HG03439 (cell line): ENCODE data around the gene CT45A1.
"Not testable (repeated sequence)": the region's sequence is repeated elsewhere in the genome, so short reads cannot be mapped to it uniquely, and the experiment has no call there.

Experiments used
- ATAC-seq: cut with Tn5 transposase; IDR thresholded peaks from one replicate; pipeline ENCODE4 v1.9.1; 2021; ENCODE audit warnings: mild to moderate bottlenecking, moderate library complexity; ENCODE audit not compliant: unreplicated experiment

CT45A1 gene

DNA sequence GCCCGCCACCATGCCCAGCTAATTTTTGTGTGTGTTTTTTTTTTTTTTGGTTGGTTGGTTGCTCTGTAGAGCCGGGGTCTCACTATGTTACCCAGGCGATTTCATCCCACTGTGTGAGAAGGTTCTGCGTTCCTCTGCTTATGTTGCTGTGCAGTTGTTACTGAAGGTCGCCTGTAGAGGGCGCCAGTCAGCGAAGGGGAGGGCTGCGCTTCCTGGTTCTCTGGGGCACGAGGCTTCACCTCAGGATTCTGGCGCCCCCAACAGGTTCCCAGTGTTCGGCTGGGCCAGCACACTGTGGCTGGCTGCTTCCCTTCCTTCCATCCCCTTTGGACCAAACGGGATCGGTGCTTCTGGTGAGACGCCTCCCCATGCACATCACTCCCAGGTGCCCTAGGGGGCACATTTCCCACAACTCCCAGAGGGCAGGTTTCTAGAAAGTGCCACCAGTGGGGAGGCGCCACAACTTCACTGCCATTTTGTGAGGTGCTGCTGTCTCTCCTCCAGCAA lies at the start of gene CT45A1:
Gene CT45A1 (plus strand): TSS at position 457 of the 507 bp plus-strand sequence. CDS start 5,302 bp downstream, outside the sequence.
- ATAC-seq: not testable (repeated sequence)

GRCh38 chrX:135672979-135673378 lies 40.5 kb upstream of the CT45A1 start:
- not testable (repeated sequence) for ATAC-seq

DNA sequence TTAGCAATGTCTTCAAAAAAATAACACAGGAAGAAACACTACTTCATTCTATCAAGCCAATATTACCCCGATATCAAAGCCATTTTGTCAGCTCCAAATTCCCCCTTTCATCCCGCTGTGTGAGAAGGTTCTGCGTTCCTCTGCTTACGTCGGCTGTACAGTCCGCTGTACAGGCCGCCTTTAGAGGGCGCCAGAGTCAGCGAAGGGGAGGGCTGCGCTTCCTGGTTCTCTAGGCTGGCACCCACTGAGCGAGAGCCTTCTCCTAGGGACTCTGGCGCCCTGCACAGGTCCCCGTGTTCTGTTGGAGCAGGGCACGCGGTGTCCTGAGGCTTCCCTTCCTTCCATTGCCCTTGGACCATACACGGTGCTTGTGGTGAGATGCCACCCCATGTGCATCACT lies 25.3 kb upstream of the CT45A1 start:
- ATAC-seq: no peak

DNA sequence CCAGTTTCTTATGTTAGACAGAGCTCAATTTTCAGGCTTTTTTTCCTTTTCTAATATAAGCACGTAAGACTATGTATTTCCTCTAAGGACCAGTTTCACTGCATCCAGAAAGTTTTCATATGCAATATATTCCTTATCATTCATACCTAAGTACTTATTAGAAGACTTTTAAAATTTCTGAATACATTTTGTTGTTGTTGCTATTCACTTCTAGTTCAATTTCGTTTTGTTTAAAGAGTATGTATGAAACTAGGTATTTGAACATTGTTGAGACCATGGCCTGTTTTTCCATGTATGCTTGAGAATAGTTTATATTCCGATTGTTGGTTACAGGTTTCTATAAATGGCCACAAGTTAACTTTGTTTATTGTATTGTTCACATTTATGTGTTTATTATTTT lies 18.0 kb upstream of the CT45A1 start:
- ATAC-seq: no peak

- no peak for ATAC-seq
These were observed 15.8 kb upstream of the CT45A1 start for GRCh38 chrX:135697601-135698000.

DNA sequence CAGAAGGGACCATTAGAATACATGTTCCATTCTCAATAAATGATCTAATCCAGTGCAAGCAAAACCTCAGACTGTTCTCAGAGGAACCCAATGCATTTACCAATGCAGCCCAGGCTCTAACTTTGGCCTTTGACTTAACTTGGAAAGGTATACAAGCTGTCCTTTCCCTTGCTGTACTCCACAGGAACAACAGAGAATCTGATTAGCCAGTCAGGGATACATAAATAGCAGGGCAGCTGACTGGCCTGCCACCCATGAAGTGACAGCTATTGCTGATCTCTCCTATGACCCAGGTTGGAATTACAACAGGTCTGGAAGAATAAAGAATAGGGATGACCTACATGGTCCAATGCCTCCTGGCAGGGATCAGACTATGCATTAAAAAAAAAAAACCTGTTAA lies 14.5 kb upstream of the CT45A1 start:
- ATAC-seq: no peak

DNA sequence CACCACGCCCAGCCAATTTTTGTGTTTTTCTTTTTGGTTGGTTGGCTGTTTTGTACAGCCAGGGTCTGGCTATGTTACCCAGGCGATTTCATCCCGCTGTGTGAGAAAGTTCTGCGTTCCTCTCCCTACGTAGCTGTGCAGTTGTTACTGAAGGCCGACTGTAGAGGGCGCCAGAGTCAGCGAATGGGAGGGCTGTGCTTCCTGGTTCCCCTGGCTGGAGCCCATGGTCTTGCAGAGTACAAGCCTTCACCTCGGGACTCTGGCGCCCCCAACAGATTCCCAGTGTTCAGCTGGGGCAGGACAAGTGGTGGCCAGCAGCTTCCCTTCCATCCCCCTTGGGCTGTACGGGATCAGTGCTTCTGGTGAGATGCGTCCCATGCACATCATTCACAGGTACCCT lies 5.6 kb upstream of the CT45A1 start:
- no peak for ATAC-seq

DNA sequence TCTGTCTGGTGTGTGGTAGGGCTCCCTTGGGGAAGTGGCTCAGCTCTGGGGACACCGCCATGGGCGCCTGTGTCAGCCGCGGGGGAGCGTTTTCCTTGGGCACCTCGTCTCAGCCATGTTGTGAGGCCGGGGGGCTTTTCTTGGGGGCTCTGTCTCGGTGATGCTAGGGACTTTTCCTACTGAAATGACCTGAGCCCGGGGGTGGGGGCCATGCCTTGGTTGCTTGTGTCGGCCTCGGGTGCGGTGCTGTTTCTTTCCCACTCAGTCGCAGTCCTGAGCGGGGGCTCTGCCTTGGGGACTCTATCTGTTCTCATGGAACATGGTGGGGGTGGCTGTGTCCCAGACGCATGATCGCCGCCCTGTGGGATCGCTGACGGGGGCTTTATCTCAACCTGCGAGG lies 356 bp downstream of the CT45A1 start:
- ATAC-seq: no peak

- ATAC-seq: not testable (repeated sequence)
These were observed 21.2 kb downstream of the CT45A1 start for GRCh38 chrX:135734666-135735065.

DNA sequence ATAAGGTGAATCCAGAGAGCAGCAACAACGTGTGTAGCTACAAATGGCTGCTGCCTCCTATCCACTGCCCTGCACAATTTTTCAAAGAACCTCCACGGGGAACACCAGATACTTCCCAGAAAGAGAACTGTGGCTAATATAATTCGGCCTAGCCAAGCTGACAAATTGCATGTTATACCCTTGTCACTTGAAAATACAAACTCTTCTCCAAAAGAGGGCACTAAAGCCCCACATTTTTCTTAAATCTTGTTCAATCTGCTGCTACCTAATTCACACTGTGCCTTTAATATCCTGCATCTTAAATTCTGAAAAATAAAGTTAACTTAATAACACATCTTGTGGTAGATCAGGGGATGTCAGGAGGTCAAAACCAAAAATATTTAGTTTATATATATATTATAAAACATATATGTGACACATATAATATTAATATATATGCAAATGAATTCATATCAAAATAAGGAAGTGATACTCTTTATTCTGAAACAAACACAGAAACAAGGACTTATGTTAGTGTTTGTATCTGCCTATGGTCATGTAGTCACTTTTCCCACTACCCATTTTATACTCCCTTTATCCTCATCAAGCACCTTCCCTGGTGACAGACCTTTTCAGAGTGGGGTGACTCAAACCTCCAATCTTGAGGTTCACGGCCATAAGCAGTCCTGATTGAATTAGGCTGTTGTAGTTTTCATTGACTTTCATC lies 24.1 kb downstream of the CT45A1 start:
- ATAC-seq: no peak

- ATAC-seq: no peak
These were observed 27.3 kb downstream of the CT45A1 start for GRCh38 chrX:135740681-135741149.

DNA sequence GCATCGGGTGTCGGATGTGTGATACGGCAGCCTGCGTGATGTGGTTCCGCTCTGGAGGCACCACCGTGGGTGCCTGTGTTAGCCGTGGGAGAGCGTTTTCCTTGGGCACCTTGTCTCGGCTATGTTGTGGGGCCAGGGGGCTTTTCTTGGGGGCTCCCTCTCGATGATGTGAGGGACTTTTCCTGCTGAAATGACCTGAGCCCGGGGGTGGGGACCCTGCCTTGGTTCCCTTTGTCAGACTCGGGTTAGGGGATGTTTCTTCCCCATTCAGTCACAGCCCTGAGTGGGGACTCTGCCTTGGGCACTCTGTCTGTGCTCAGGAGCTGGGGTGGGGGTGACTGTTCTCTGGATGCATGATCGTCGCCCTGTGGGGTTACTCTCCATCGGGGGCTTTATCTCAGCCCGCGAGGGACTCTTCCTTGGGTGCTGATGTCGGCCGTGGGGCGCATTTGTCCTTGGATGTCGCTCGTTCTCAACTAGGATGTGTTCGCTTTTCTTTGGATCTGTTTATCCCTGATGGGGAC lies 27.8 kb downstream of the CT45A1 start:
- no peak for ATAC-seq

DNA sequence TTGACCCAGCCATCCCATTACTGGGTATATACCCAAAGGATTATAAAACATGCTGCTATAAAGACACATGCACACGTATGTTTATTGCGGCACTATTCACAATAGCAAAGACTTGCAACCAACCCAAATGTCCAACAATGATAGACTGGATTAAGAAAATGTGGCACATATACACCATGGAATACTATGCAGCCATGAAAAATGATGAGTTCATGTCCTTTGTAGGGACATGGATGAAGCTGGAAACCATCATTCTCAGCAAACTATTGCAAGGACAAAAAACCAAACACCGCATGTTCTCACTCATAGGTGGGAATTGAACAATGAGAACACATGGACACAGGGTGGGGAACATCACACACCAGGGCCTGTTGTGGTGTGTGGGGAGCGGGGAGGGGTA lies 31.3 kb downstream of the CT45A1 start:
- not testable (repeated sequence) for ATAC-seq

DNA sequence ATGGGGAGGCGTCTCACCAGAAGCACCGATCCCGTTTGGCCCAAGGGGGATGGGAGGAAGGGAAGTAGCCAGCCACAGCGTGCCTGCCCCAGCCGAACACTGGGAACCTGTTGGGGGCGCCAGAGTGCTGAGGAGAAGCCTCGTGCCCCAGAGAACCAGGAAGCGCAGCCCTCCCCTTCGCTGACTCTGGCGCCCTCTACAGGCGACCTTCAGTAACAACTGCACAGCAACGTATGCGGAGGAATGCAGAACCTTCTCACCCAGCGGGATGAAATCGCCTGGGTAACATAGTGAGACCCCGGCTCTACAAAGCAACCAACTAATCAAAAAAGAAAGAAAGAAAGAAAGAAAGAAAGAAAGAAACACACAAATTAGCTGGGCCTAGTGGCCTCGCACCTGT lies 54.7 kb downstream of the CT45A1 start, which contains the start of gene CT45A3:
Gene CT45A3 (minus strand): TSS at position 101 of the 400 bp plus-strand sequence. CDS start 3,747 bp downstream, outside the sequence.
- not testable (repeated sequence) for ATAC-seq
